ENCODE results near the gene MMP24OS. TPM values are rescaled to one million over a fixed set of nuclear protein-coding genes. Genes with fewer than 3 reads are reported as not detected.
A peak's percentile ranks its signal among the peaks of the same experiment; 100 is the strongest.

The MMP24OS gene
- total and polyA plus RNA-seq, 10 of the 15 experiments (the other 5 are each of a cell fraction or from before 2014, with no cell fraction given) = 2.0 to 30.9 (median 10.9) TPM

DNA sequence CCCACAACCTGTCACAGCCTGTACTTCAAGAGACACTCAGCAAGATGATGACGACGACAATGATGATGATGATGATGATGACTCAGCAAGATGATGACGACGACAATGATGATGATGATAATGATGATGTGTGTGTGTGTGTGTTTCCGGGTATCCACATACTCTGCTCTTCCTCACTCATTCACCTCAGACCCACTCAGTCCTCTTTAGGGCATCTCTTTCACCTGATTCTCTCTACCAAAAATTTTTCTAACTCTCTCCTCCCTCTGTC is 7.8 kb upstream of the MMP24OS start:
- SMC1A ChIA-PET (ENCODE audit: uncharacterized antibody, unreplicated experiment) = no interaction called here
- POLR2A ChIA-PET = no interaction called here
- no peak overlapping the region for H3K9ac ChIP-seq (ENCODE audit: control insufficient read depth, insufficient read depth, low read length)
- CTCF ChIA-PET = no interaction called here
- DNase-seq (ENCODE audit: low read depth, low spot score) (no peak), ATAC-seq (no peak), FAIRE-seq (peak; percentile 86)
- 74% methylated on average over 5 of the region's 5 CpGs for WGBS (ENCODE audit: insufficient coverage, insufficient replicate concordance, low lambda C conversion rate, missing lambda C conversion rate)
- no peak overlapping the region for H3K27ac ChIP-seq (ENCODE audit: control insufficient read depth, insufficient read depth)
- H3K4me3 ChIP-seq = no peak overlapping the region
- H3K27me3 ChIP-seq (replicated peaks in 1 of 2; ENCODE audit: control insufficient read depth in 2 of 2, insufficient read depth in 2 of 2, low read length in 1 of 2) = no peaks in the 10 kb centered on the region
- H2AFZ ChIP-seq (ENCODE audit: control insufficient read depth, low read depth, low read length) = no peak overlapping the region
- peaks cover 24% of the 10 kb centered on the region for H3K79me2 ChIP-seq (ENCODE audit: control insufficient read depth, insufficient read depth, low read length)
- H3K36me3 ChIP-seq (ENCODE audit: control insufficient read depth in 2 of 2, insufficient read depth in 2 of 2, low read length in 1 of 2) = peaks cover 0 to under 1% of the 10 kb centered on the region in 2 experiments; a peak in 1 of 4 replicates
- TF ChIP-seq ATF2 (IDR thresholded peaks at IDR 0.05; ENCODE audit: low read length) = no peak
- TF ChIP-seq, protein P1, sequence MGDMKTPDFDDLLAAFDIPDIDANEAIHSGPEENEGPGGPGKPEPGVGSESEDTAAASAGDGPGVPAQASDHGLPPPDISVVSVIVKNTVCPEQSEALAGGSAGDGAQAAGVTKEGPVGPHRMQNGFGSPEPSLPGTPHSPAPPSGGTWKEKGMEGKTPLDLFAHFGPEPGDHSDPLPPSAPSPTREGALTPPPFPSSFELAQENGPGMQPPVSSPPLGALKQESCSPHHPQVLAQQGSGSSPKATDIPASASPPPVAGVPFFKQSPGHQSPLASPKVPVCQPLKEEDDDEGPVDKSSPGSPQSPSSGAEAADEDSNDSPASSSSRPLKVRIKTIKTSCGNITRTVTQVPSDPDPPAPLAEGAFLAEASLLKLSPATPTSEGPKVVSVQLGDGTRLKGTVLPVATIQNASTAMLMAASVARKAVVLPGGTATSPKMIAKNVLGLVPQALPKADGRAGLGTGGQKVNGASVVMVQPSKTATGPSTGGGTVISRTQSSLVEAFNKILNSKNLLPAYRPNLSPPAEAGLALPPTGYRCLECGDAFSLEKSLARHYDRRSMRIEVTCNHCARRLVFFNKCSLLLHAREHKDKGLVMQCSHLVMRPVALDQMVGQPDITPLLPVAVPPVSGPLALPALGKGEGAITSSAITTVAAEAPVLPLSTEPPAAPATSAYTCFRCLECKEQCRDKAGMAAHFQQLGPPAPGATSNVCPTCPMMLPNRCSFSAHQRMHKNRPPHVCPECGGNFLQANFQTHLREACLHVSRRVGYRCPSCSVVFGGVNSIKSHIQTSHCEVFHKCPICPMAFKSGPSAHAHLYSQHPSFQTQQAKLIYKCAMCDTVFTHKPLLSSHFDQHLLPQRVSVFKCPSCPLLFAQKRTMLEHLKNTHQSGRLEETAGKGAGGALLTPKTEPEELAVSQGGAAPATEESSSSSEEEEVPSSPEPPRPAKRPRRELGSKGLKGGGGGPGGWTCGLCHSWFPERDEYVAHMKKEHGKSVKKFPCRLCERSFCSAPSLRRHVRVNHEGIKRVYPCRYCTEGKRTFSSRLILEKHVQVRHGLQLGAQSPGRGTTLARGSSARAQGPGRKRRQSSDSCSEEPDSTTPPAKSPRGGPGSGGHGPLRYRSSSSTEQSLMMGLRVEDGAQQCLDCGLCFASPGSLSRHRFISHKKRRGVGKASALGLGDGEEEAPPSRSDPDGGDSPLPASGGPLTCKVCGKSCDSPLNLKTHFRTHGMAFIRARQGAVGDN (IDR thresholded peaks at IDR 0.05) = no peak
- no peak for TF ChIP-seq ZNF622 (IDR thresholded peaks at IDR 0.05)
- TF ChIP-seq RBBP5 (conservative IDR thresholded peaks at IDR 0.05) = no peak
- TF ChIP-seq, protein P2, sequence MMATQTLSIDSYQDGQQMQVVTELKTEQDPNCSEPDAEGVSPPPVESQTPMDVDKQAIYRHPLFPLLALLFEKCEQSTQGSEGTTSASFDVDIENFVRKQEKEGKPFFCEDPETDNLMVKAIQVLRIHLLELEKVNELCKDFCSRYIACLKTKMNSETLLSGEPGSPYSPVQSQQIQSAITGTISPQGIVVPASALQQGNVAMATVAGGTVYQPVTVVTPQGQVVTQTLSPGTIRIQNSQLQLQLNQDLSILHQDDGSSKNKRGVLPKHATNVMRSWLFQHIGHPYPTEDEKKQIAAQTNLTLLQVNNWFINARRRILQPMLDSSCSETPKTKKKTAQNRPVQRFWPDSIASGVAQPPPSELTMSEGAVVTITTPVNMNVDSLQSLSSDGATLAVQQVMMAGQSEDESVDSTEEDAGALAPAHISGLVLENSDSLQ (IDR thresholded peaks at IDR 0.05) = no peak
- no peak for TF ChIP-seq SP1 (IDR thresholded peaks at IDR 0.05; ENCODE audit: low read depth, low read length)
- TF ChIP-seq ETV6 (conservative IDR thresholded peaks at IDR 0.05 in 1 of 2, IDR thresholded peaks at IDR 0.05 in 1 of 2; ENCODE audit: borderline replicate concordance in 1 of 2, low read depth in 1 of 2) = no peak
- no peak for TF ChIP-seq WRNIP1 (IDR thresholded peaks at IDR 0.05; ENCODE audit: borderline replicate concordance, low read depth, low read length)
- no peak overlapping the region for H3K4me2 ChIP-seq (ENCODE audit: control insufficient read depth, insufficient read depth)
- no TSS peak for BruUV-seq (replicated peaks)
- RAD21 ChIA-PET (ENCODE audit: unreplicated experiment) = no interaction called here
- H3K4me1 ChIP-seq (ENCODE audit: control insufficient read depth, insufficient read depth, low read length) = peaks cover 3% of the 10 kb centered on the region; the same call in 1 of the 2 replicates
- no peaks in the 10 kb centered on the region for H3K9me3 ChIP-seq (replicated peaks; ENCODE audit: control insufficient read depth, insufficient read depth, low read length)
- in situ Hi-C loops (cut with MboI) (no loop called here), intact Hi-C loops (cut with micrococcal nuclease; ENCODE audit: unreplicated experiment) (no loop called here)
- H4K20me1 ChIP-seq (ENCODE audit: control insufficient read depth, insufficient read depth) = no peaks in the 10 kb centered on the region
